ENCODE results near the gene ASPDH. TPM values are rescaled to one million over a fixed set of nuclear protein-coding genes. Genes with fewer than 3 reads are reported as not detected.

The ASPDH gene
- not detected in 2 replicates for total RNA-seq

DNA sequence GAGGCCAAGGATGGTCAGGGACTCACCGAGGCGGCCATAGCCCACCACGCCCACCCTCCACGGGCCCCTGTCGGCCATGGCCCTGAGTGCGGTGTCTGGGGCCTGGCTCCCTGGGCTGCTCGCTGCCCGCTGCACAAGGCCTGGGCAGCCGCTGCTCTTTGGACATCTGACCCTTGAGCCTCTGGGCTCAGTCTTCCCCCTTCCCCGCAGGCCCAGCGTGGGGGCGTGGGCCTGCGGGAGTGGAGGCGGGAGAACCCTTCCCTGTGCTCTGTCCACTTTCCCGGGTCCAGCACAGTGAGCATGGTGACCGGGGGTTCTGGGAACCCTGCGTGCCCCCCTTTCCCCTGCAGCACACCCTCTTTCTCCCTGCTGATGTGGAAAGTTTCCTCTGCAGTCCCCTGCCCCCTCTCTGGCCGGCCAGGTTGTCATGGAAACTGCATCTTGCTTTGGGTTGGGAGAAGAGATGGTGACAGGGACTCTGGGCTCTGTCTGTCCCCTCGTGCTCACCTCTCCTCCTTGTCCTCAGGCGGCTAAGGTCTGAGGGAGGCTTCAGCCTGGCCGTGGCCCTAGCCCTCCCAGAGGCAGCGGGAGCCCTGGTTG is at the start of gene ASPDH:
TSS of gene ASPDH (minus strand) at position 168 of the 600 bp plus-strand sequence. CDS start at position 78, 90 bp downstream.

DNA sequence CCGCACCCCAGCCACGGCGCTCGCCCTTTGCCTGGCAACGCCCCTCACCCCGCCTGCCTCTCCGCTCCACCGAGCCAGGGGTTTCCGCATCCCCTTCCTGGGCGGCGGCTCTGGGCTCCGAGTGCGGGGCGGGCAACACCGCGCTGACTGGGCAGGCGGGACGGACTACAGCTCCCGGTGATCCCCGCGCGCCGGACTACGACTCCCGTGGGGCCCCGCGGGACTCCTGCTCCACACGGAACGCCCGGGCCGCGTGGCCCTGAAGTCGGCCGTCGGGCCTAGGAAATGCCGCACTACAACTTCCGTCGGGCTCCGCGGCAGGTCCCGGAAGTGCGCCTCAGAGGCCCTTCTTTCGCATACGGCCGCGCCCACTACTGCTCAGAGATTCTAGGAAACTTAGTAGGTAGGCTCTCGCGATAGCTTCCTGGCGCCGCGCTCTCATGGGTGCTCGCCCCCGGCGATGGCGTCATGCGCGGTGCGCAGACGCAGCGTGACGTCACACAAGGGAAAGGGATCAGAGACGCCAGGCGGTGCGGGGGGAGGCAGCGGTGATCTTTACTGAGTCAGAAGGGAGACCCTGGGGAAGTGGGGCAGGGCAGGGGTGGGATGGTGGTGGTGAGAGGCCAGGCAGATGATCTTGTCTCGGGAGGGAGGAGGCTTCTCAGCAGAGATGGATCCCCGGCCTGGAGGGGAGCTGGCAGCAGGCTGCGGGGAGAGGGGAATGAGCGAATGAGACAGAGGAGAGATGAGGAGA is 2.5 kb downstream of the ASPDH start, which contains the start of gene JOSD2:
TSS of gene JOSD2 (minus strand) at position 123 of the 754 bp plus-strand sequence. CDS start 760 bp downstream, outside the sequence.

DNA sequence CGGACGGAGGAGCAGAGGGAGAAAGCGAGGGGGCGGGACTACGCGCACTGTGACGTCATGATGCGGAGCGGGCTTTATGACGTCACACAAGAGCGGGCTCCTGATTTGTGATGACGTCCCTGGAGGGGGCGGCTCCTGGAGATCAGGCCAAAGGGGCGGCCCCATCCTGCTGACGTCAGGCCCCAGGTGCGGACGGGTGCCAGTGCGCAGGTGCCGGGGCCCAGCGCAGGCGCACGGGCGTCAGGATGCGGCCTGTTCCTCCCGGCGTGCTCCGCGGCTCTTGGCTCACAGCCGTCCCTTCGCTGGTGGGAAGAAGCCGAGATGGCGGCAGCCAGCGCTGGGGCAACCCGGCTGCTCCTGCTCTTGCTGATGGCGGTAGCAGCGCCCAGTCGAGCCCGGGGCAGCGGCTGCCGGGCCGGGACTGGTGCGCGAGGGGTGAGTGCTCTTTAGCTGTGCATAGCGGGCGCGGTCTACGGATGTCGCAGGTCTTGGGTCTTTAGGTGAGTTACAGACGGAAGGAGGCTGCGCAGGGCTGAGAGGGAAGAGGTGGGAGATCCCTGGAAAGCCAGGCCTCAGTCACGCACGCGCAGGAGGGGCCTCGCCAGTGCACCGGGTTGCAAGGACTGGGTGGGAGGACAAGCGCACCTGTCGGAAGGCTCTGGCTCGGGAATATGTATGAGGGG is 37.3 kb downstream of the ASPDH start, which contains the start of the genes EMC10 and GARIN5A:
TSS of gene EMC10 (plus strand) at position 284 of the 683 bp plus-strand sequence. CDS start at position 322, 38 bp downstream.
TSS of gene GARIN5A (minus strand) at position 625 of the 683 bp plus-strand sequence. CDS start at position 165, 460 bp downstream.

Other genes starting within 250 kb of the ASPDH start
- gene KCNC3, start 184.5 kb downstream of the ASPDH start, total RNA-seq: not detected in 2 replicates
- not detected in 2 replicates for gene NAPSA, start 148.3 kb downstream of the ASPDH start, total RNA-seq
- gene NR1H2, start 137.5 kb downstream of the ASPDH start, total RNA-seq: 74.3 and 82.1 TPM in 2 replicates
- gene POLD1, start 129.6 kb downstream of the ASPDH start, total RNA-seq: 10.5 and 51.7 TPM in 2 replicates
- 0.29 TPM in 1 of 2 replicates, not detected in the other for gene SPIB, start 95.0 kb downstream of the ASPDH start, total RNA-seq
- not detected in 2 replicates for gene MYBPC2, start 81.0 kb downstream of the ASPDH start, total RNA-seq
- 44.0 and 46.2 TPM in 2 replicates for gene EMC10, start 37.4 kb downstream of the ASPDH start, total RNA-seq
- 0.14 and 0.44 TPM in 2 replicates for gene GARIN5A, start 37.1 kb downstream of the ASPDH start, total RNA-seq
- gene JOSD2, start 2.7 kb downstream of the ASPDH start, total RNA-seq: 19.3 and 19.7 TPM in 2 replicates
- gene LRRC4B, start 54.5 kb upstream of the ASPDH start, total RNA-seq: under 0.01 TPM in 1 of 2 replicates, not detected in the other
- not detected in 2 replicates for gene SYT3, start 126.0 kb upstream of the ASPDH start, total RNA-seq
- not detected in 2 replicates for gene C19orf81, start 135.5 kb upstream of the ASPDH start, total RNA-seq
- gene SHANK1, start 205.9 kb upstream of the ASPDH start, total RNA-seq: 0.22 and 4.9 TPM in 2 replicates
- 1.8 and 11.5 TPM in 2 replicates for gene CLEC11A, start 209.5 kb upstream of the ASPDH start, total RNA-seq